Gastrocnemius medialis (tissue), 4 donors: ENCODE results near the gene LBH. TPM values are rescaled to one million over a fixed set of nuclear protein-coding genes. Genes with fewer than 3 reads are reported as not detected.

Experiments
- ATAC-seq, 2 donors: fragments of 150-250 bp; one replicate each; pipeline ENCODE4 v1.9.1; 2016
- DNase-seq, 2 donors: peaks; one replicate each; pipeline ENCODE4 v3.0.0-alpha.2; 2019
- H3K27ac ChIP-seq, 4 donors: fragments of 200-600 bp; sonication (generic); 1 replicate in 1 of 4; 2 replicates in 3 of 4; pipeline ENCODE4 v1.5.1; 2016 to 2018; ENCODE audit warnings: mild to moderate bottlenecking in 2 of 4, moderate library complexity in 1 of 4
- H3K27me3 ChIP-seq, 3 donors: fragments of 200-600 bp; sonication (generic) in 2 of 3; 1 replicate in 1 of 3; 2 replicates in 2 of 3; pipeline versions ENCODE4 v1.5.1 to v1.6.0; 2016 to 2019; ENCODE audit warnings: mild to moderate bottlenecking in 1 of 3, moderate library complexity in 1 of 3
- H3K36me3 ChIP-seq, 2 donors: fragments of 200-600 bp; sonication (generic) in 1 of 2; one replicate each; pipeline ENCODE4 v1.5.1; 2017 to 2018
- H3K4me1 ChIP-seq, 2 donors: fragments of 200-600 bp; sonication (generic) in 1 of 2; one replicate each; pipeline ENCODE4 v1.5.1; 2016 to 2017; ENCODE audit warnings: mild to moderate bottlenecking in 2 of 2
- H3K4me3 ChIP-seq, 4 donors: fragments of 200-600 bp; sonication (generic) in 3 of 4; 1 replicate in 1 of 4; 2 replicates in 3 of 4; pipeline ENCODE4 v1.5.1; 2016 to 2019; ENCODE audit warnings: mild to moderate bottlenecking in 2 of 4
- H3K9me3 ChIP-seq, 3 donors: fragments of 200-600 bp; sonication (generic) in 2 of 3; 1 replicate in 1 of 3; 2 replicates in 2 of 3; pipeline ENCODE4 v1.5.1; 2016 to 2019
- CTCF ChIP-seq, 5 experiments: fragments of 450-650 bp in 3 of 5; fragments of 200-600 bp in 2 of 5; sonication (generic) in 2 of 5; IDR thresholded peaks in 4 of 5; conservative IDR thresholded peaks in 1 of 5; 1 replicate in 4 of 5; 2 replicates in 1 of 5; pipeline ENCODE4 v1.5.1; 2016 to 2019; ENCODE audit warnings: antibody characterized with exemption in 5 of 5, mild to moderate bottlenecking in 3 of 5, moderate library complexity in 3 of 5
- POLR2A ChIP-seq, 2 donors: fragments of 450-650 bp; IDR thresholded peaks; one replicate each; pipeline ENCODE4 v1.6.1; 2017; ENCODE audit warnings: antibody characterized with exemption in 2 of 2, mild to moderate bottlenecking in 2 of 2, moderate library complexity in 2 of 2
- in situ Hi-C, 4 donors: fragments of 200-750 bp; cut with MboI; loops; one replicate each; pipeline versions ENCODE4 v1.15.0 to v1.8.0; 2017; ENCODE audit warnings: low sequenced_read_pairs in 4 of 4
- intact Hi-C: fragments of 100-400 bp; cut with DNase I; formaldehyde crosslinking; loops from one replicate; pipeline ENCODE4 v1.15.1; 2023; ENCODE audit warnings: low total_unique reads
- total RNA-seq, 4 donors: library from RNA; depleted of rRNA; stranded (reverse); fragments of >200 nt; gene quantifications; one replicate each; pipeline versions ENCODE4 v1.1.0 to v1.2.3, GENCODE V29; 2016

LBH gene
- total RNA-seq, 4 donors from 2014 or later = 5.4 to 37.6 (median 12.5) TPM

GRCh38 chr2:30301551-30301950 lies 70.2 kb downstream of the LBH start:
- Histone ChIP-seq H3K36me3 (no peaks in the 10 kb centered on the region), H3K9me3 (no peaks in the 10 kb centered on the region), H3K4me3 (no peak overlapping the region), H3K4me1 (no peaks in the 10 kb centered on the region), H3K27me3 (no peaks in the 10 kb centered on the region), H3K27ac (no peak overlapping the region)
- intact Hi-C loops = no loop called here
- ATAC-seq = no peak
- in situ Hi-C loops = no loop called here
- no peak for TF ChIP-seq CTCF (IDR thresholded peaks at IDR 0.05 in 4 of 5, conservative IDR thresholded peaks at IDR 0.05 in 1 of 5)
- TF ChIP-seq POLR2A (IDR thresholded peaks at IDR 0.05) = no peak
- no peak for DNase-seq

- DNase-seq (no peak), ATAC-seq (no peak)
- Histone ChIP-seq H3K9me3 (no peaks in the 10 kb centered on the region), H3K27me3 (no peaks in the 10 kb centered on the region), H3K4me3 (no peak overlapping the region), H3K4me1 (no peaks in the 10 kb centered on the region), H3K27ac (no peak overlapping the region), H3K36me3 (no peaks in the 10 kb centered on the region)
- TF ChIP-seq CTCF (IDR thresholded peaks at IDR 0.05 in 4 of 5, conservative IDR thresholded peaks at IDR 0.05 in 1 of 5) (no peak), POLR2A (IDR thresholded peaks at IDR 0.05) (no peak)
- intact Hi-C loops = no loop called here
- in situ Hi-C loops = no loop called here
These were observed 71.2 kb downstream of the LBH start for GRCh38 chr2:30302566-30302965.

- H3K27me3 ChIP-seq = no peaks in the 10 kb centered on the region
- H3K36me3 ChIP-seq = no peaks in the 10 kb centered on the region
- H3K9me3 ChIP-seq = no peaks in the 10 kb centered on the region
- no peak overlapping the region for H3K27ac ChIP-seq
- TF ChIP-seq POLR2A (IDR thresholded peaks at IDR 0.05) = no peak
- TF ChIP-seq CTCF (IDR thresholded peaks at IDR 0.05 in 4 of 5, conservative IDR thresholded peaks at IDR 0.05 in 1 of 5) = no peak
- DNase-seq (no peak), ATAC-seq (no peak)
- in situ Hi-C loops (no loop called here), intact Hi-C loops (no loop called here)
- H3K4me3 ChIP-seq = no peak overlapping the region
- H3K4me1 ChIP-seq = no peaks in the 10 kb centered on the region
These were observed 71.8 kb downstream of the LBH start for GRCh38 chr2:30303095-30303494.

GRCh38 chr2:30305235-30305634 lies 73.9 kb downstream of the LBH start:
- in situ Hi-C loops (no loop called here), intact Hi-C loops (no loop called here)
- H3K4me3 ChIP-seq = no peak overlapping the region
- DNase-seq (no peak), ATAC-seq (no peak)
- H3K27me3 ChIP-seq = no peaks in the 10 kb centered on the region
- H3K36me3 ChIP-seq = no peaks in the 10 kb centered on the region
- no peak overlapping the region for H3K27ac ChIP-seq
- H3K4me1 ChIP-seq = no peaks in the 10 kb centered on the region
- no peaks in the 10 kb centered on the region for H3K9me3 ChIP-seq
- TF ChIP-seq CTCF (IDR thresholded peaks at IDR 0.05 in 4 of 5, conservative IDR thresholded peaks at IDR 0.05 in 1 of 5) (no peak), POLR2A (IDR thresholded peaks at IDR 0.05) (no peak)

GRCh38 chr2:30306522-30306921 lies 75.2 kb downstream of the LBH start:
- intact Hi-C loops (no loop called here), in situ Hi-C loops (no loop called here)
- ATAC-seq (no peak), DNase-seq (no peak)
- Histone ChIP-seq H3K4me3 (no peak overlapping the region), H3K36me3 (no peaks in the 10 kb centered on the region), H3K4me1 (no peaks in the 10 kb centered on the region), H3K27ac (no peak overlapping the region), H3K27me3 (no peaks in the 10 kb centered on the region), H3K9me3 (no peaks in the 10 kb centered on the region)
- TF ChIP-seq POLR2A (IDR thresholded peaks at IDR 0.05) (no peak), CTCF (IDR thresholded peaks at IDR 0.05 in 4 of 5, conservative IDR thresholded peaks at IDR 0.05 in 1 of 5) (no peak)
